H9 (cell line): ENCODE data around the gene TP73. TPM values are rescaled to one million over a fixed set of nuclear protein-coding genes. Genes with fewer than 3 reads are reported as not detected.

Experiments
- DNase-seq: peaks from one replicate; pipeline ENCODE4 v3.0.0-alpha.2; 2017
- H2AFZ ChIP-seq: one replicate; pipeline ENCODE4 v1.6.1; 2013; ENCODE audit warnings: mild to moderate bottlenecking, low read length, control low read depth, moderate library complexity
- H2AK5ac ChIP-seq: 2 replicates; pipeline ENCODE4 v1.6.1; 2013; ENCODE audit warnings: low read length, control low read depth, mixed read lengths; ENCODE audit not compliant: insufficient read length
- H2BK120ac ChIP-seq: one replicate; pipeline ENCODE4 v1.6.1; 2013; ENCODE audit warnings: low read depth, mild to moderate bottlenecking, low read length, control low read depth, inconsistent platforms; ENCODE audit not compliant: poor library complexity, severe bottlenecking
- H2BK12ac ChIP-seq: 2 replicates; pipeline ENCODE4 v1.6.1; 2013; ENCODE audit warnings: low read length, control low read depth, mixed read lengths, low read depth; ENCODE audit not compliant: insufficient read length
- H2BK15ac ChIP-seq: 2 replicates; pipeline ENCODE4 v1.6.1; 2013; ENCODE audit warnings: low read depth, low read length, control low read depth
- H2BK20ac ChIP-seq: one replicate; pipeline ENCODE4 v1.6.1; 2013; ENCODE audit warnings: low read depth, mild to moderate bottlenecking, low read length, control low read depth, inconsistent platforms; ENCODE audit not compliant: poor library complexity, severe bottlenecking
- H2BK5ac ChIP-seq: 2 replicates; pipeline ENCODE4 v1.6.1; 2013; ENCODE audit warnings: low read length, control low read depth, mixed read lengths; ENCODE audit not compliant: insufficient read length
- H3K14ac ChIP-seq: 2 replicates; pipeline ENCODE4 v1.6.1; 2013; ENCODE audit warnings: low read length, control low read depth; ENCODE audit not compliant: insufficient read depth
- H3K18ac ChIP-seq: 2 replicates; pipeline ENCODE4 v1.6.1; 2013; ENCODE audit warnings: low read depth, mild to moderate bottlenecking, mixed read lengths, low read length, control low read depth; ENCODE audit not compliant: insufficient read length
- H3K23ac ChIP-seq: 2 replicates; pipeline ENCODE4 v1.6.1; 2013; ENCODE audit warnings: low read length, control low read depth, mixed read lengths, low read depth; ENCODE audit not compliant: insufficient read length
- H3K23me2 ChIP-seq: 2 replicates; pipeline ENCODE4 v1.6.1; 2013; ENCODE audit warnings: low read depth, mild to moderate bottlenecking, mixed read lengths, low read length, control low read depth; ENCODE audit not compliant: insufficient read length, poor library complexity, severe bottlenecking
- H3K27ac ChIP-seq: 2 replicates; pipeline ENCODE4 v1.5.1; 2013; ENCODE audit warnings: low read length, control low read depth, mixed read lengths, low read depth; ENCODE audit not compliant: insufficient read length
- H3K27me3 ChIP-seq: 2 replicates; pipeline ENCODE4 v1.6.1; 2013; ENCODE audit warnings: low read length, control low read depth, inconsistent platforms; ENCODE audit not compliant: insufficient read depth
- H3K4ac ChIP-seq: 2 replicates; pipeline ENCODE4 v1.6.1; 2013; ENCODE audit warnings: low read depth, mild to moderate bottlenecking, control low read depth, inconsistent platforms, low read length, moderate library complexity
- H3K4me1 ChIP-seq: 2 replicates; pipeline ENCODE4 v1.6.1; 2013; ENCODE audit warnings: low read length, control low read depth, inconsistent platforms; ENCODE audit not compliant: insufficient read depth
- H3K4me2 ChIP-seq: 2 replicates; pipeline ENCODE4 v1.6.1; 2013; ENCODE audit warnings: low read length, control low read depth, mixed read lengths; ENCODE audit not compliant: insufficient read length, insufficient read depth
- H3K56ac ChIP-seq: 2 replicates; pipeline ENCODE4 v1.6.1; 2013; ENCODE audit warnings: low read depth, mild to moderate bottlenecking, mixed read lengths, low read length, control low read depth; ENCODE audit not compliant: insufficient read length
- H3K79me1 ChIP-seq: 2 replicates; pipeline ENCODE4 v1.6.1; 2013; ENCODE audit warnings: low read depth, mild to moderate bottlenecking, moderate library complexity, low read length, control low read depth, inconsistent platforms; ENCODE audit not compliant: insufficient read depth, poor library complexity, severe bottlenecking
- H3K79me2 ChIP-seq: 2 replicates; pipeline ENCODE4 v1.6.1; 2013; ENCODE audit warnings: low read length, control low read depth, inconsistent platforms; ENCODE audit not compliant: insufficient read depth
- H3K9ac ChIP-seq: 2 replicates; pipeline ENCODE4 v1.6.1; 2013; ENCODE audit warnings: low read length, control low read depth, mixed read lengths; ENCODE audit not compliant: insufficient read length; ENCODE audit errors: extremely low read depth
- H3K9me3 ChIP-seq: one replicate; pipeline ENCODE4 v1.6.1; 2013; ENCODE audit warnings: low read depth, low read length, inconsistent platforms; ENCODE audit not compliant: control insufficient read depth
- H3T11ph ChIP-seq: one replicate; pipeline ENCODE4 v1.6.1; 2013; ENCODE audit warnings: mild to moderate bottlenecking, low read length, control low read depth, inconsistent platforms
- H4K20me1 ChIP-seq: one replicate; pipeline ENCODE4 v1.6.1; 2013; ENCODE audit not compliant: control insufficient read depth, insufficient read length, insufficient read depth
- H4K5ac ChIP-seq: 2 replicates; pipeline ENCODE4 v1.6.1; 2013; ENCODE audit warnings: low read depth, mild to moderate bottlenecking, mixed read lengths, low read length, control low read depth; ENCODE audit not compliant: insufficient read length
- H4K8ac ChIP-seq: replicated peaks from 2 replicates; pipeline ENCODE4 v1.6.1; 2013; ENCODE audit warnings: low read length, control low read depth, mixed read lengths, low read depth; ENCODE audit not compliant: insufficient read length
- H4K91ac ChIP-seq: 2 replicates; pipeline ENCODE4 v1.6.1; 2013; ENCODE audit warnings: low read depth, mild to moderate bottlenecking, moderate library complexity, mixed read lengths, low read length, control low read depth; ENCODE audit not compliant: insufficient read length
- H3K27ac Mint-ChIP-seq, 3 experiments: 2 replicates in 2 of 3; 3 replicates in 1 of 3; pipeline ENCODE4 v1.8.0; 2020 to 2021; ENCODE audit warnings: mixed read lengths in 3 of 3, mild to moderate bottlenecking in 1 of 3, moderate library complexity in 1 of 3
- H3K27me3 Mint-ChIP-seq: 2 replicates; pipeline ENCODE4 v1.8.0; 2021; ENCODE audit warnings: low read depth, mild to moderate bottlenecking, moderate library complexity, mixed read lengths
- H3K36me3 Mint-ChIP-seq, 3 experiments: 2 replicates in 2 of 3; 3 replicates in 1 of 3; pipeline ENCODE4 v1.8.0; 2020 to 2021; ENCODE audit warnings: low read depth in 3 of 3, mixed read lengths in 3 of 3; ENCODE audit not compliant: insufficient read depth in 1 of 3
- H3K4me1 Mint-ChIP-seq, 2 experiments: 2 replicates each; pipeline ENCODE4 v1.8.0; 2020; ENCODE audit warnings: mixed read lengths in 2 of 2
- H3K4me3 Mint-ChIP-seq, 2 experiments: 2 replicates in 1 of 2; 3 replicates in 1 of 2; pipeline ENCODE4 v1.8.0; 2020 to 2021; ENCODE audit warnings: mild to moderate bottlenecking in 2 of 2, mixed read lengths in 2 of 2, moderate library complexity in 1 of 2
- H3K9me3 Mint-ChIP-seq, 2 experiments: 2 replicates in 1 of 2; 3 replicates in 1 of 2; pipeline ENCODE4 v1.8.0; 2020; ENCODE audit warnings: mild to moderate bottlenecking in 2 of 2, mixed read lengths in 2 of 2, moderate library complexity in 1 of 2
- CTCF ChIP-seq: fragments of 200-600 bp; sonication (generic); conservative IDR thresholded peaks from 3 replicates; pipeline ENCODE4 v1.8.0; 2021; ENCODE audit warnings: antibody characterized with exemption, mild to moderate bottlenecking
- WGBS: extraction: QIAGEN DNeasy Blood & Tissue Kit; methylation state at CpG from one replicate; pipeline ENCODE4 v1.1.7; 2013; ENCODE audit warnings: missing lambda C conversion rate, low lambda C conversion rate, mixed read lengths; ENCODE audit not compliant: insufficient read length; ENCODE audit errors: extremely low coverage; 5-methylcytosine and 5-hydroxymethylcytosine counted together
- total RNA-seq: library from RNA; stranded (reverse); gene quantifications from 2 replicates; pipeline ENCODE4 v1.2.1, GENCODE V29; 2021

The TP73 gene
- total RNA-seq, 1 experiment from 2014 or later = 4.7 TPM

- Histone ChIP-seq H4K8ac (no peak overlapping the region), H3K9me3 (no peaks in the 10 kb centered on the region), H3K27ac (no peak overlapping the region), H2BK12ac (no peak overlapping the region), H3K79me1 (no peaks in the 10 kb centered on the region), H2BK15ac (no peak overlapping the region), H3K18ac (no peak overlapping the region), H3K56ac (no peak overlapping the region), H3K9ac (no peak overlapping the region), H3K4ac (no peak overlapping the region), H3K27me3 (no peaks in the 10 kb centered on the region), H2BK120ac (no peak overlapping the region), H3K4me1 (no peaks in the 10 kb centered on the region), H4K20me1 (no peaks in the 10 kb centered on the region), H4K5ac (no peak overlapping the region), H4K91ac (no peak overlapping the region), H2BK5ac (no peak overlapping the region), H3K23me2 (no peaks in the 10 kb centered on the region), H2AFZ (no peak overlapping the region), H2BK20ac (no peak overlapping the region), H3K79me2 (peaks cover 3% of the 10 kb centered on the region; the same call in 1 of the 2 replicates), H3K23ac (no peak overlapping the region), H3K14ac (no peak overlapping the region), H3K4me2 (no peak overlapping the region), H2AK5ac (no peak overlapping the region), H3T11ph (no peak overlapping the region)
- Mint-ChIP-seq H3K9me3 (no peaks in the 10 kb centered on the region), H3K27me3 (no peaks in the 10 kb centered on the region), H3K4me1 (peaks cover 10 to 11% of the 10 kb centered on the region in 2 experiments), H3K27ac (peak overlapping the region; percentile 57 to 95 (median 93); a peak in 4 of 7 replicates), H3K4me3 (peak overlapping the region in 1 of 2 experiments; percentile 14; a peak in 1 of 5 replicates), H3K36me3 (peaks cover 66 to 79% (median 74%) of the 10 kb centered on the region in 3 experiments)
- WGBS = no CpG with 5 or more reads among the region's 13 CpGs
- no peak for TF ChIP-seq CTCF
- DNase-seq = no peak
Measured at GRCh38 chr1:3785045-3785444, 132.7 kb downstream of the TP73 start.
